Measurements from ENCODE around the gene GNA12.

GNA12 gene

GRCh38 chr7:2705371-2706096 lies 138.6 kb downstream of the GNA12 start:
- no peak for DNase-seq (ENCODE audit: low read depth)
- TF ChIP-seq CTCF (conservative IDR thresholded peaks at IDR 0.05; ENCODE audit: control insufficient read depth, insufficient read depth, low read depth, low read length) = no peak
- H3K4me3 ChIP-seq (ENCODE audit: control insufficient read depth, low read depth, low read length) = no peak overlapping the region

GRCh38 chr7:2702594-2702957 lies 141.5 kb downstream of the GNA12 start:
- no peak overlapping the region for H3K4me3 ChIP-seq (ENCODE audit: control insufficient read depth, low read depth, low read length)
- DNase-seq (ENCODE audit: low read depth) = no peak
- no peak for TF ChIP-seq CTCF (conservative IDR thresholded peaks at IDR 0.05; ENCODE audit: control insufficient read depth, insufficient read depth, low read depth, low read length)

GRCh38 chr7:2701832-2702593 lies 142.1 kb downstream of the GNA12 start:
- no peak for TF ChIP-seq CTCF (conservative IDR thresholded peaks at IDR 0.05; ENCODE audit: control insufficient read depth, insufficient read depth, low read depth, low read length)
- H3K4me3 ChIP-seq (ENCODE audit: control insufficient read depth, low read depth, low read length) = no peak overlapping the region
- DNase-seq (ENCODE audit: low read depth) = peak; percentile 82

- DNase-seq (ENCODE audit: low read depth) = no peak
- no peak for TF ChIP-seq CTCF (conservative IDR thresholded peaks at IDR 0.05; ENCODE audit: control insufficient read depth, insufficient read depth, low read depth, low read length)
These were observed 142.7 kb downstream of the GNA12 start for GRCh38 chr7:2701424-2701823.

GRCh38 chr7:2700141-2700850 lies 143.8 kb downstream of the GNA12 start:
- DNase-seq (ENCODE audit: low read depth) = no peak
- no peak for TF ChIP-seq CTCF (conservative IDR thresholded peaks at IDR 0.05; ENCODE audit: control insufficient read depth, insufficient read depth, low read depth, low read length)
- H3K4me3 ChIP-seq (ENCODE audit: control insufficient read depth, low read depth, low read length) = no peak overlapping the region

More at GRCh38 chr7:2701424-2701823, 142.7 kb downstream of the GNA12 start:
- no peak overlapping the region for H3K4me3 ChIP-seq (ENCODE audit: control insufficient read depth, low read depth, low read length)

- TF ChIP-seq CTCF (conservative IDR thresholded peaks at IDR 0.05; ENCODE audit: control insufficient read depth, insufficient read depth, low read depth, low read length) = no peak
- H3K4me3 ChIP-seq (ENCODE audit: control insufficient read depth, low read depth, low read length) = no peak overlapping the region
- DNase-seq (ENCODE audit: low read depth) = no peak
These were observed 144.9 kb downstream of the GNA12 start for GRCh38 chr7:2699289-2699620.

Data from fibroblast of mammary gland (primary cell).